CD1c-positive myeloid dendritic cell (primary cell): ENCODE data around the gene KDM2B.
"Not testable (repeated sequence)": the region's sequence is repeated elsewhere in the genome, so short reads cannot be mapped to it uniquely, and the experiment has no call there.

Experiments
- DNase-seq: peaks from one replicate; pipeline ENCODE4 v3.0.0-alpha.2; 2016; ENCODE audit errors: extremely low spot score

KDM2B gene

DNA sequence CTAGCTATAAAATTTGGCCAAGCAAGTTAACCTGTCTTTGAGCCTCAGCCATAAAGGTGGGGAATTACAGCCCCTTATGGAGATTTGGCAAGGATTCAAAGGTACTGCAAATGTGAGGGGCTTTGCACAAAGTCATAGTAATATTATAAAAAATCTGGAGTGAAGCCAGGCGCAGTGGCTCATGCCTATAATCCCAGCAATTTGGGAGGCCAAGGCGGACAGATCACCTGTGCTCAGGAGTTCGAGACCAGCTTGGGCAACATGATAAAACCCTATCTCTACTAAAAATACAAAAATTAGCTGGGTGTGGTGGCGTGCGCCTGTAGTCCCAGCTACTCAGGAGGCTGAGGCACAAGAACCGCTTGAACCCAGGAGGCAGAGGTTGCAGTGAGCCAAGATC, 4.1 kb upstream of the KDM2B start:
- not testable (repeated sequence) for DNase-seq

DNA sequence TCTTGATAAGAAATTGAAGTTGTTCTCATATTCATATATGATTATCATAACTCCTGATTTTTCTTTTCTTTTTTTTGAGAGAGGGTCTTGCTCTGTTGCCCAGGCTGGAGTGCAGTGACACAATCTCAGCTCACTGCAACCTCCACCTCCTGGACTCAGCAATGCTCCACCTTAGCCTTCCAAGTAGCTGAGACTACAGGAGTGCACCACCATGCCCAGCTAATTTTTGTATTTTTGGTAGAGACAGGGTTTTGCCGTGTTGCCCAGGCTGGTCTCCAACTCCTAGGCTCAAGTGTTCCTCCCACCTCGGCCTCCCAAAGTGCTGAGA, 2.5 kb upstream of the KDM2B start:
- DNase-seq, result not testable (repeated sequence)

DNA sequence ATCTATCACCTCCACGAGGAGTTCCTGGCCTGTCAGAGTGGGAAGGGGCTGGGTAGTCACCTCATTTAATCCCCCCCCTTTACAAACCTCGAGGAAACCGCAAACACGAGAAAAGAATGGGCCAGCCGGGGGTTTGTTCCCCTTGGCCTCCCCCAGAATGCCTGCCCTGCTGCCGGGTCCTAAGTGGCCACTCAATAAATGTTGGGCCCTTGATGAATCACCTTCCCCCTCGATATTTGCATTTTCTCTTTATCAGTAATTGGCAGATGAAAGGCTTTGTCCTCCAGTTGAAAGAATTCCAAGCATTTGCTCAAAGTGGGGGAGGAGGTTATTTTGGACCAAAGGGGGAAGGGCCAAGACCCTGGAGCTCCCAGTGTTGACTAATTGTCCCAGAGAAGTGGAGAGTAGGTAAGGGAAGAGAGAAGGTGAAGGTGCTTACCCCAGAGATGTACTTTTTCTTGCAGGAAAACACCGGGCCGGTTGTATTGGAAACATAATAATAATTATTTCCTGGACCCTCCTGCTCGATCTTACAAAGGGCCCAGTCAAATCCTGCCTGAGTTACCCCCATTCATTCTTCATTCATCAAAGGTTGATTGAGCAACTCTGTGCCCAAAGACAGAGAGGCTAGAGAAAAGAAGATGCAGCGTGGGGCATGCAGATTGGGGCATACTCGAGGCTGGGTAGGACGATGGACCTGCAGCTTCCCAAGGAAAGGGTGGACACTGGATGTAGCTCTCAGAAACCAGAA, 1.9 kb upstream of the KDM2B start:
- peak; percentile 22 for DNase-seq

DNA sequence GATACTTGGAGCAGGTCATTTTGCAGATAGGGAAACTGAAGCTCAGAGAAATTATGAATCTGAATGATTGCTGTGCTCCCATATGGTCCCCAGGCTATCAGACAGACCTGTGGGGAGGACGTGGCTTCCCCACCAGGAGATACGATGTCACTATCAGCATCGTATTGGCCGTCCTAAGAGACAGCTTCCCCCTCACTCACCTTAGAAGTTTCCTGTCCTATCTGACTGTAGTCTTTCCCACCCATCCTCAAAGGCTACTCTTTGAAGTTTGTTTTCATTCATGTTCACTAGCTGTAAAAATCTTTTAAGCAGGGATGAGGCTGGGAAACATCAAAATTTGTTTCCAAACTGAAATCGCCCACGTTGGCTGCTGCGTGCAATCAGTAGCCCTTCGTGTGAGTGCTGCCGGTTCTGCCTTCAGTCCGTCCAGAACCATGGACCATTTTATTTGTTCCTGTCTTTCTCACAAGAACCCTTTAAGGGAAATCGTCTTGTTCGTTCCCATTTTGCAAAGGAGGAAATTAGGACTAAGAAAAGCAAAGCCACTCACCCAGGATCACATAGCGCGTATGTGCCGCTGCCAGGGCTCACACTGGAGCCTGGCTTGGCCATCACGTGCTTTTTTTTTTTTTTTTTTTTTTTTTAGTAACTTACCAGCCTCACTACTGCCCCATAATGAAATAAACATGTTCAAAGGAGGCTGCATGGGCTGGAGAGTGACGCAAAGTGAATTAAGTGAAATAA, 1.0 kb upstream of the KDM2B start:
- DNase-seq, result peak; percentile 74

DNA sequence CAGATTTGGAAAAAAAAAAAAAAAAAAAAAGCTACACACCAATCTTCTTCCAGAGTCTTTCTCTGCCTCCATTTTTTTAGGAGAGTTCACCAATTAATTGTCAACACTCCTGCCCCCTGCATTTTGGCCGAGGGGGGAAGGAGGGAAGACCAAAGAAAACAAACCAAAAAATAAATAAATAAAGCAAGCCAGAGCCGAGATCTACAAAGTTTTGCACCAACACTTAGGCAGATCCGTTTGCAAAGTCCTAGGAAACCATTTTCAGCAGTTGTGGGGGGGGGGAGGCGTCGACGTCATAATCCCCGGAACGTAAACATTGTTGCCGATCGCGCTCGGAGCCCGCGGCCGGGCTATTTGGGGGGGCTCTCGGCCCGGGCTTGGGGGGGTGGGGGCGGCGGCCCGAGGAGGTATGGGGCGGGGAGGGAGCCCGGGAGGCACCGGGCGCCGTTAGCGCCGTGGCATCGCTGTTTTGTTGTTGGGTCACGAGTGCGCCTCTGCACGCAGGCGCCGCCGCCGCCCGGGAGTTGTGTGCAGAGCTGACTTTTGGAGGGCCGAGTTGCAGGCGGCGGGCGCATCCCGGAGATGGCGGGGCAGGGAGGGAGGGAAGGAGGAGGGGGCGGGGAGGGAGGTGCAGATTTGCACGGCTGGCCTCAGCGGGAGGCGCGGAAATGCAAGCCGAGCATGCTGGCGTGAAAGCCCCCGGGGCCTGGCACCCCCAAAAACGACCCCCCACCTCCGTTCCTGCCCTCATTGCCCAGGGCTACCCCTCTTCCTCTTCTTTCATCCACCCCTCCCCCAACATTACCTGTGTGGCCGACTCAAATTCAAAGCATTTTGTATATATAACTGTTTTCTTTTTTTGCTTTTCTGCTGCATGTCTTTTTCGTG, 598 bp downstream of the KDM2B start:
- DNase-seq, result peak; percentile 69

DNA sequence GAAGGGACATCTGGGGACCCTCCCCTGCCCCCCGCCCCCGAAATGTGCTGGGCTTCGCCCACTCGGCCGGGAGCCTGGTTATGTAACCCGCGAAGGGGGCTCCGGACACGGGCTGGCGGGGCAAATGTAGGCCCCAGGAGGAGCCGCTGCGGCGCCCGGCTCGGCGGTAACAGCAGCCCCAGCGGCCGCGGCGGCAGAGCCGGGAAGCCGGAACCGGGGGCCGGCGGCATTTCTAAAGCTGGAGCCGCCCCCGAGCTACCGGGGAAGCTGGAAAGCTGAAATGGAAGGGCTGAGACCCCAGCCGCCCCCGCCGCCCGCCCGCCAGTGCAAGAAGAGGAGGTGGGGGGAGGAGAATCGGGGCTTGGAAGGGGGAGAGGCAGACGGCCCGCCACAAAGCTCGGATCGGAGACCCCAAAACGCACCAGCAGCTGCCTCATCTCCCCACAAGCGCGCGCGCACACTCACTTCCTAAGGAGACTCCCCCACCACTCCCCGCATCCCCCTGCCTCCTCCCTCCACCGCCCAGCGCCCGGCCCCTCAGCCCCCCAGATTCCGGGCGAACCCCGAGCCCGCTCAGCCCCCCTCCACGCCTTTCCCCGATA, 1.5 kb downstream of the KDM2B start:
- peak; percentile 36 for DNase-seq

DNA sequence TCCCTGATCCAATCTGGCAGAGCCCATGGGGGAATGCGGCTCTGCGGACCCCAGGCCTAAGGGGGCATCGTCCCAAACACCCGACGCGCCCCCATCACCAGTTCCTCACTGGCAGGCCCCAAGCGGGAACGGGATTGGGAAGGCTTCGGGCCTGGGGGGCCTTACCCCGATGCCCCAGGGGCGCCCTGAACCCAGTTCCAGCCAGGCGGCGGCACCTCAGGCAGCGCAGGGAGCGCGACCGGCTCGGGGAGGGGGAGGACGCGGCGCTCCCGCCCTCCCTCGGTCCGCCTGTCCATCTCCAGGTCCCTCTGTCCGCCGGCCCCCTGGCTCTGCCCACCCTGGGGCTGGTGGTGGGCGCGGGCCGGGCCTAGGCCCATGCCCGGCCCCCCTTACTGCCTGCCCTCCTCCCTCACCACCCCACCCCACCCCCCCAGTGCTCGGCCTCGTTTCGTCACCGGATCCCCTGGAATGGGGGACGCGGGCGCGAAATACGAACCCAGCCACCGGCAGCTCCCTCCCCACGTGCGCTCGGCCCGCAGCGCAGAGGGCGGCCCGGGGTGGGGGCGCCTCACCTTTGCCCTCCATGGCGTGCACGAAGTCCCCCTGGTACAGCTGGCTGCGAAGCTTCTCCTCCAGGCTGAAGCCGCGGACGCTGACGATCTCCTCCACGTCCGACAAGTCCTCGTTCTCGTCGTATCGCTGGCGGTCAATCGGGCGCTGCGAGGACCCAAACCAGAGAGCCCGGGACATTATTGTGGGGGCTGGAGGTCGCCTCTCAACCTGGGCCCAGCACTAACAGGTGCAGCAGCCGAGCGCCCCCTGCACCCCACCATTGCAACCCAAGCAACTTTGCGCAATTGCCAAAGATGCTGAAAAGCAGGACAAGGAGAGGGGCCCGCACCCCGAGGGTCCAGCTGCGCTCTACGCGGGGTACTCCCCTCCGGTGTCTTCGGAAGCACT, 2.3 kb downstream of the KDM2B start:
- DNase-seq, result no peak

DNA sequence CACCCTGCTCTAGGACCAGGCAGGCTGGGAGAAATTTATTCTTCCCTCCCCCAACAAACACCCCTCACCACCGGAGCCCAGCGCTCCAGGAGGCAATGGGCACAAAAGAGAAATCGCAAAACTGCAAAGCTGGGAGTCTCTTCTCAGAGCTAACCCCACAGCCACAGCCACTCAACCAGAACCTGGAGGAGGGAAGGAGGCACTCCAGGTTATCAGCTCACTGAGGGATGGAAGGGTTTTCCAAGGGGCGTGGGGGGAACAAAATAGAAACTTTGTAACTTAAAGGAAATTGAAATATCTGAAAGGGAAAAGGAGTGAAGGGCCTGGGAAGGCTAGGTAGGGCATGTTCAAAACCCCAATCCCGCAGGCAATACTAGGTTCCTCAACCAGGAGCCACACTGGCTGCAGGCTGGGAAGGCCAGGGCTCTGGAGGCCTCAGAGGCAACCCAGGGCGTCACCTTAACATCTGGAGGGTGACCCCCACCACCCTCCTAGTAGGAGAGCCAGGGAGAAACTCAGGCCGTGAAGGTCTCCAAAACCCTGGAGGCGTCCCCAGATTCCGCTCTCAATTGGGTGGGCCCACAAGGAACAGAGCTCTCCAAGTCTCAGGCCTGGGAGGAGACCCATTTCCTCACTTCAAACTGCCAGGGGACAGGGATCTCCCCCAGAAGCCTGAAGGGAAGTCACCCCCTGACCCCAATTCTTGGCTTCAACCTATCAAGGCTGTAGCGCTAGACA, 3.2 kb downstream of the KDM2B start:
- no peak for DNase-seq

DNA sequence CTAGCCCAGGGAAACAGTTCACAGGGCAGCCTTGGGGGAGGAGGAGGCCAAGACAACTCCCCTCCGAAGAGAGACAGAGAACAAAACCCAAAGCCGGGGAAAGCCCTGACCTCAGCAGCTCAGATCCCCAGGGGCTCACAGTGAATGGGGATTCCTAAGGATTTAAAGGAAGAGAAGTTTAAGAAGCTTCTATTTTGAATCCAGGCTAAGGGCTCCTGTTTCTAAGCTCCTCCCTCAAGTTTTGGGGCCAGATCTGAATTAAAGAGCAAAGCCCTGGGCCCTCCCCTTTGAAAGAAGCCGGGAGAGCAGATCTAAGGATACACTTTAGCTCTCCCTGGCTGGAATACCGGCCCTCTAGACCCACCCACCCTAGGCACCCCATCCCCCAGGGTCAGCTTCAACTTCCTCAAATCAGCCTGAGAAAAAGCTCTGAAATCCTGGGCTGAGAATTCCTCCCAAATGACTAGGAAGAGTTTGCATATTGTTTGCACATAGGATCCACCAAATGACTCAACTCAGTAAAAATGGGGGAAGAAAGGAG, 3.9 kb downstream of the KDM2B start:
- peak; percentile 73 for DNase-seq

DNA sequence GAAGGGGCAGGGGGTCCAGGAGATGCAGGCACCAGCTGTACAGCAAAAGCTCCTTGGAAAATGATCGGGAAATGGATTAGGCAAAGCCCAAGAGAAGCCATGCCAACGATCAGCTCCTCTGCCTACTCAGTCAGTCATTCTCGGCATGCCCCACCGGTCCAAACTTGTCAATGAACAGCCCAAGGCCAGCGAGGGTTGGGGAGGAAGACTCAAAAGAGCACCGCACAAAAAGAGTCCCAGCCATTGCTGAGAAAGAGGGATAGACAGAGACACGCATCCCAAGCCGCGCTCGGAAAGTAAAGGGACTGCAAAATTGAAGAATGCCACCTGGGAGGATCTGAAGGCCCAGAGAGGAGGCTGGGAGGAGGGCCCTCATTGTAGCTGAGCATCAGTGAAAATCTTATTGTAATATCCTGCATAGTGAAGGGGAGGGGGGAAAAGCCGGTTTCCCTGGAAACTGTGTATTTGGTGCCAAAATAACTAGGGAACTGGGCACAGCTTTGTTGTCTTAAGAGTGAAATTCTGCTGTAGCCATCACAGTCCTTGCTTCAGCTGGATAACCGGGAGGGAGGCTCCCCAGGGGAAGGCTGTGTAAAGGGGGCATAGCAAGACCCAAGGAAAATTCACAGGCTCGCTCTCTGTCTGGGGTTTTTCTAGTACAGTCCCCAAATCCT, 4.7 kb downstream of the KDM2B start:
- DNase-seq, result no peak

DNA sequence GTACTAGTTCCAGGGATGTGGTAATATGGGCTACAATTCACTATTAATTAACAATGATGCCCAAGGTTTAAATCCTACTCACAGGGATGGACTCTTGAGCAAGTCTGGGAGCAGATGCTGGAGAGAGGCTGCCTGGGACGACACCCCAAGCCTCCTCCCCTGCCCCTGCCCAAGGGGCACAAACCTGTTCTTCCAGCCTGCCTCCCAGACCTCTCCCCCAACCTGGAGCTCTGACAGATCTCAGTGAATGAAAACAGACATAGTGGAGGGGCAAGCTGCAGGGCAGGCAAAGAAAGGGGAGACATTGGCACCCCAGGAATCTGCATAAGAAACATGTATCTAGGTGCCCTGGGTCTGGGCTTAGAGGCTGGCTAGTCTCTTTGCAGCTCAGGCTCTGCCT, 5.8 kb downstream of the KDM2B start:
- no peak for DNase-seq

DNA sequence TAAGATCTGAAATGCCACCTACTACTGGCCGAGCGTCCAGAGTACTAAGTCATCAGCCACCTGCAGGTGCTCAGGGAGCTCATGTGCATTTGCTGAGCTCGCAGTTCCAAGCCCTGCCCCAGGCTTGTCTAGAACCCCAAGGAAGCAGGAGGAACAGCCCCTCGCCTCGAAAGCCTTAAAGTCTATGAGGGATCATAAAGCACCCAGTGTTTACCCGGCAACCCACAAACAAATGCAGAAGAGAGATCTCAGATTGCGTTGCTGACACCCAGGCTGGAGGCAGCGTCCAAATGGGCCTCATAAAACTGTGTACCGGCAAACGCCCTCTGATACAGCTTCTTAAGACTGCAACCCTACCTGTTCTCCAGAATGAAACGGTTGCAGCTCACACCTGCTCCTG, 6.8 kb downstream of the KDM2B start:
- no peak for DNase-seq

DNA sequence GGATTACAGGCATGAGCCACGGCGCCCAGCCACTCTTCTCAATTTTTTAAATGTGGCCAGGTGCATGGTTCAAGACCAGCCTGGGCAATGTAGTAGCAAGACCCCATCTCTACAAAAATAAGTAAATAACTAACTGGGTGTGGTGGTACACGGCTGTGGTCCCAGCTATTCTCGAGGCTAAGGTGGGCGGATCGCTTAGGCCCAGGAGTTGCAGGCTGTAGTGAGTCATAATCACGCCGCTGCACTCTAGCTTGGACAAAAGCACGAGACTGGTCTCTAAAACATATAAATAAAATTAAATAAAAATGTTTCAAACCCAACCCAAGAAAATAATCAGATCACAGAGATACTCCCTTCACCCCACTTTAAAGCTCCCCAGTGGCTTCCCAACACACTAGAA, 8.9 kb downstream of the KDM2B start:
- DNase-seq, result no peak

DNA sequence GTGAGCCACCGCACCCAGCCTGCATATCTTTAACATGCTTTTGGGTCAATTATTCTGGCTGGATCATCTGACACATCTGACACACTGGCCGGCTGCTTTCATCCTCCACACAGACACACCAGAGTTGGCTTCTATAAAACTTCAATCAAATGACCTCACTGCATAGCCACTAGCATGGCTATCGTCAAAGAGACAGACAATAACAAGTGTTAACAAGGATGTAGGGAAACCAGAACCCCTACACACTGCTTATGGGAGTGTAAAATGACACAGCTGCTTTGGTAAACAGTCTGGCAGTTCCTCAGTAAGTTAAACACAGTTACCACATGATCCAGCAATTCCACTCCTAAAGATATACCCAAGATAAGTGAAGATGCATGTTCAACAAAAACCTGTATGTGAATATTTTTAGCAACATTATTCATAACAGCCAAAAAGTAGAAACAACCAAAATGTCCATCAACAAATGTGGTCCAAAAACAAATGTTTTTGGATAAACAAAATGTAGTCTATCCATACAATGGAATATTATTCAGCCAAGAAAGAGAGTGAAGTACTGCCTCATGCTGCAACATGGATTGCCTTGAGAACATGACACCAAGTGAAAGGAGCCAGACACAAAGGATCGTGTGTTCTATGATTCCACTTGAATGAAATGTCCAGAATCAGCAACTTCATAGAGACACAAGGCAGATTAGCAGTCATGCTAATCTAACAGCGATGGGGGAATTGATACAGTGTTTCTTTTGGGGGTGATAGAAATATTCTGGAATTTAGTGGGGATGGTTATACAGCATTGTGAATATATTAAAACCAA, 10.1 kb downstream of the KDM2B start:
- peak; percentile 43 for DNase-seq

DNA sequence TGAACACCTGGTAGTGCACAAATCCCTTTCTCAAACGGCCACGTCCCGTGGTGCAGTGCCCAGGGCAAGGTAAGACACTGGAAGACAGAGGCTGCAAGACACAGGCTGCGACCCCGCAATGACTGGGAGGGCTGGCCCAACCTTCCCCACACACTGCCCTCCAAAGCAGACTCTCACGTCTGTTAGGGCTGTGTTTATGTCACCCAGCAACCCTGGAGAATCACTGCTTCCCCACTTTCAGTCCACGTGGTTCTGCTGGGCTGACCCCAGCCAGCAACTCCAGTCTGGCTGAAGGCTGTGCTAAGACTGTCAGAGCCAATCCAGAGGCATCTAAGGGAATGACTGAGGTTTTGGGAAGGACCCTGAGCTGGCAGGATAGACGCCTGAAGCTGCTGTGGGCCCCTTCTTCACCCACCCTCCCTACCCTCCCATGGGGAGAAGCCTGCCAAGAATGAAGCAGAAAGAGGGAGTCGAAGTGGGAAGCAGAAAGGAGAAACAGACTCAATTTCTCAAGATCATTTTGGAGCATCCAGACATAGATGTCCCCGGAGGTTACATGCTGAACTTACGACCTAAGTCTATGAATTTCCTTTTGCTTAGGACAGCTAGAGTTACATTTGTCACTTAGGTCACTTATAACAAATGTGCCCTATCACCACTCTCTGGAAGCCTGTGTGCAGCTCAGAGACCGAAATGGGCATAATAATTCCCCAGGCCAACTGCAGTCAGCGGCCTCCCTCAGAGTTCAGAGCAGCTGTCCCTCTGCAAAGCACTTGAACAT, 11.7 kb downstream of the KDM2B start:
- DNase-seq, result peak; percentile 57

DNA sequence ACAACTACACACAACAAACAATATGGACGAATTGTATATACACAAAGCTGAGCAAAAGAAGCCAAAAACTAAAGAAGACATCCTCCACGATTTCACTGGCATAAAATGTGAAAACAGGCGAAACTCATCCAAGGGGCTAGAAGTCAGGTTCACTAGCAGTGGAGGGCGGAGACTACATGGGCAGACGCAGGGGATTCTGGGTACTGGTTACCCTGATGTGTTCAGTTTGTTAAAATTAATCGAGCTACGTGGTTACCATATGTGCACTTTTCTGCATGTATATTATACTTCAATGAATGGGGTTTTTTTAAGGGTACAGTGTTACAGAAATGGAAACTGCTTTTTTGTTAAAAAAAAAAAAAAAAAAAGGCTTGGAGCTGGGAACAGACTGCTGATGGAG, 12.3 kb downstream of the KDM2B start:
- no peak for DNase-seq

DNA sequence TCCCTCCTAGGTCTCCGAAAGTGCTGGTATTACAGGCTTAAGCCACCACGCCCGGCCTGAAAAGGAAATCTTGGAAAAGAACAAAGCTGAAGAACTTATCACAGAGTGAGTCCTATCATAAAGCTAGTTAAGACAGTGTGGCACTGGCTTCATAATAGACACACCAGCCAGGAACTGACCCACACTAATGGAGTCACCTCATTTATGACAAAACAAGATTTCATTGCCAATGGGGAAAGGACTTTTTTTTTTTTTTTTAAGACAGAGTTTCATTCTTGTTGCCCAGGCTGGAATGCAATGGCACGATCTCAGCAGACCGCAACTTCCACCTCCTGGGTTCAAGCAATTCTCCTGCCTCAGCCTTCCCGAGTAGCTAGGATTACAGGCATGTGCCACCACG, 15.7 kb downstream of the KDM2B start:
- no peak for DNase-seq

DNA sequence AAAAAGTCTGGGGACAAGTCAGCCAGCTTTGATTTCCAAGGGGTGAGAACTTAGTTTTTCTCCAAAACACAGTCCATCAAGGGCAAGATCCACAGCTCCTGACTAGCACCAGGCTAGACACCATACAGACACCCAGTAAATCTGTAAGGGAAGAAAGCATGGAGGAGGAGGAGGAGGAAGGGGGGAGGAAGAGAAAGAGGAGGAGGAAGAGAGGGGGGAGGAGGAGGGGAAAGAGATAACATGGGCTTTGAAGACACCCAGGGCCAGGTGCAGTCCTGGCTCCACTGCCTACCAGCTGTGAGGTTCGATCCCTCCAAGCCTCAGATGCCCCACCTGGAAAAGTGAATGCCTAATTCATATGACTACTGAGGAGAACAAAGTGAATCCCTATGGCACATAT, 18.3 kb downstream of the KDM2B start:
- no peak for DNase-seq
